Measurements from ENCODE around the gene TH.

The TH gene

GRCh38 chr11:2212411-2213251 lies 41.0 kb upstream of the TH start:
- no peak for TF ChIP-seq GATA3 (IDR thresholded peaks at IDR 0.05; ENCODE audit: low read depth, low read length)
- peak; percentile 30; the same call in 1 of the 2 replicates for TF ChIP-seq GATA2 (IDR thresholded peaks at IDR 0.05; ENCODE audit: low read depth, low read length)

GRCh38 chr11:2211113-2211971 lies 39.7 kb upstream of the TH start:
- no peak for TF ChIP-seq GATA3 (IDR thresholded peaks at IDR 0.05; ENCODE audit: low read depth, low read length)
- no peak for TF ChIP-seq GATA2 (IDR thresholded peaks at IDR 0.05; ENCODE audit: low read depth, low read length)

- no peak for TF ChIP-seq GATA2 (IDR thresholded peaks at IDR 0.05; ENCODE audit: low read depth, low read length)
- TF ChIP-seq GATA3 (IDR thresholded peaks at IDR 0.05; ENCODE audit: low read depth, low read length), result no peak
These were observed 38.9 kb upstream of the TH start for GRCh38 chr11:2210366-2211112.

- TF ChIP-seq GATA2 (IDR thresholded peaks at IDR 0.05; ENCODE audit: low read depth, low read length), result no peak
- TF ChIP-seq GATA3 (IDR thresholded peaks at IDR 0.05; ENCODE audit: low read depth, low read length), result no peak
These were observed 38.3 kb upstream of the TH start for GRCh38 chr11:2209900-2210321.

- no peak for TF ChIP-seq GATA2 (IDR thresholded peaks at IDR 0.05; ENCODE audit: low read depth, low read length)
- TF ChIP-seq GATA3 (IDR thresholded peaks at IDR 0.05; ENCODE audit: low read depth, low read length), result no peak
These were observed 37.8 kb upstream of the TH start for GRCh38 chr11:2209370-2209801.

- TF ChIP-seq GATA2 (IDR thresholded peaks at IDR 0.05; ENCODE audit: low read depth, low read length) (no peak), GATA3 (IDR thresholded peaks at IDR 0.05; ENCODE audit: low read depth, low read length) (no peak)
These were observed 37.2 kb upstream of the TH start for GRCh38 chr11:2208691-2209369.

- TF ChIP-seq GATA3 (IDR thresholded peaks at IDR 0.05; ENCODE audit: low read depth, low read length) (no peak), GATA2 (IDR thresholded peaks at IDR 0.05; ENCODE audit: low read depth, low read length) (no peak)
These were observed 36.4 kb upstream of the TH start for GRCh38 chr11:2207773-2208621.

GRCh38 chr11:2207212-2207611 lies 35.6 kb upstream of the TH start:
- TF ChIP-seq GATA3 (IDR thresholded peaks at IDR 0.05; ENCODE audit: low read depth, low read length) (no peak), GATA2 (IDR thresholded peaks at IDR 0.05; ENCODE audit: low read depth, low read length) (no peak)

- no peak for TF ChIP-seq GATA2 (IDR thresholded peaks at IDR 0.05; ENCODE audit: low read depth, low read length)
- no peak for TF ChIP-seq GATA3 (IDR thresholded peaks at IDR 0.05; ENCODE audit: low read depth, low read length)
These were observed 34.5 kb upstream of the TH start for GRCh38 chr11:2205981-2206690.

GRCh38 chr11:2205214-2205720 lies 33.7 kb upstream of the TH start:
- TF ChIP-seq GATA2 (IDR thresholded peaks at IDR 0.05; ENCODE audit: low read depth, low read length), result no peak
- TF ChIP-seq GATA3 (IDR thresholded peaks at IDR 0.05; ENCODE audit: low read depth, low read length), result no peak

GRCh38 chr11:2204361-2205213 lies 33.0 kb upstream of the TH start:
- no peak for TF ChIP-seq GATA2 (IDR thresholded peaks at IDR 0.05; ENCODE audit: low read depth, low read length)
- TF ChIP-seq GATA3 (IDR thresholded peaks at IDR 0.05; ENCODE audit: low read depth, low read length), result no peak
